PFSK-1 (cell line): ENCODE results near the gene CTBP2.

Experiments used
- POLR2AphosphoS5 ChIP-seq: IDR thresholded peaks from 2 replicates; pipeline ENCODE4 v1.6.1; 2012; ENCODE audit warnings: low read depth, mild to moderate bottlenecking, control low read depth, low read length, moderate library complexity
- TAF1 ChIP-seq: IDR thresholded peaks from 2 replicates; pipeline ENCODE4 v1.6.1; 2012; ENCODE audit warnings: low read length, control low read depth, borderline replicate concordance; ENCODE audit not compliant: insufficient read depth

DNA sequence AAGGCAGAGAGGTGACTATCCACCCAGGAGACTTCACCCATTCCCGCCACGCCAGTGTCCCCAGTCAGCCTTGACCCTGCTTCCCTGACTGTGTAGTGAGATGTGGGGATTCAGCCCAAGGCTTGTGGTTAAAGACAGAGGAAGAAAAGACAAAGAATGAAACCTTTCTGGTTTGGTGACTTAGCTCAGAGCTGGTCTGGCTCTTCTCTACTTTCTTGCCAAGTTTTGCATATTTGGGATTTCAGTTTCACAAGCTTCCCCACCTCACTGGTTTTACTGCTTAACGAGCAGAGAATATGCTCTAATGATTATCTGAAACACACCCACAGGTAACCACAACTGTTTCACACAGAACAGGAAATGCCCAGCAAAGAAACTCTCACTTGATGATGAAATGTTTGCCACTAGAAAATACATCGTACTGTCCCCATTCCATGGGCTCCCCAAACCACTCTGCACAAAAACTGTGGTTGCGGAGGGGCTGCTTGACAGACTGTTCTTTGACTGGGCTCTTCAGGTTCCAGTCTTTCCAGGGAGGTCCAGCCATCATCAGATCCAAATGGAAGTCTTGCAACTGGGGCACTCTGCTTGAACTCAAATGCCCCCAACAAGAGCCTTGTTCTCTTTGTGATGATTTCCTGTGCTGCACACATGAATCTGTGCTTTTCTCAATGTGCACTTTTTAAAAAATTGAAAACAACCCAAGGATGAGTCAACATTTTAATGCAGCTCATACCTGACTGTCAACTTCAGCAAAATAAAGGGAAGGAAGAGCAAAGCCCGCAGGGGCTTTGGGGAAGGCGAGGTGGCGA is 95.5 kb downstream of the CTBP2 start:
- TF ChIP-seq POLR2AphosphoS5: no peak
- TF ChIP-seq TAF1: no peak
